GM12892 (cell line): ENCODE measurements around the gene LAMA3.

Experiments used
- POLR2A ChIP-seq: IDR thresholded peaks from 2 replicates; pipeline ENCODE4 v1.6.1; 2011; ENCODE audit warnings: low read depth, low read length, control low read depth
- TAF1 ChIP-seq: IDR thresholded peaks from 2 replicates; pipeline ENCODE4 v1.6.1; 2011; ENCODE audit warnings: low read depth, mild to moderate bottlenecking, control low read depth, low read length, borderline replicate concordance

DNA sequence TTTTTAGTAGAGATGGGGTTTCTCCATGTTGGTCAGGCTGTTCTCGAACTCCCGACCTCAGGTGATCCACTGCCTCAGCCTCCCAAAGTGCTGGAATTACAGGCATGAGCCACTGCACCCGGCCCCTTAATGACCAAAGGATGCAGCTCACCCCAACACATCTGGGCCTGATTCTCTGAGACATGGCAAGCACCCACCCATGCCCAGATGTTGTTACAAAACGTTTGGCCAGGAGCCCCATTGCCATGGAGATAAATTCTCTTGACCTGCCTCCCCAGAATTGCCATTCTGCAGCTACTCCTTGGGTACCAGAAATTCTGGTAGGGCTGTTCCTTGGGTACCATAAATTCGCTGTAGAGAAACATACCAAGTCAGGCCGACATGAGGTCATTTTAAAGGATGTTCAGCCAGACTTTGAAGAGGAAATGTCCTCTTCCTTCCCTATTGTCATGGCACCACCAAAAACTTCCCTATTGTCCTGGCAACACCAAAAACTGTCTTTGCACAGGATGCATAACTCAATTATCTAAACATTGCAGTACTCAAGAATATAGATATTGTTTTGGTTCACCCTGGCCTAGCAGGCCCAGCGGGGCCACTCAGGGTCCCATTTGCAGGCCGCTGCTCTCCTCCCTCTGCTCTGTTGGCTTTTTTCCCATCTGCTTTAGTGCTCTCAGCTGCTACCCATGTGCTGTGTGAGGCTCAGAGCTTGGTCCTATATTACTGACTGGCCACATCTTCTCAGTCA is 164.4 kb downstream of the LAMA3 start:
- TF ChIP-seq POLR2A (no peak), TAF1 (no peak)
